NCI-H2227 (cell line): Measurements from ENCODE around the gene PPP2R2D.

Source experiments
- DNase-seq: peaks from one replicate; lab custom pipeline; 2025; ENCODE audit not compliant: unreplicated experiment; lab: John Stamatoyannopoulos, UW

The PPP2R2D gene

DNA sequence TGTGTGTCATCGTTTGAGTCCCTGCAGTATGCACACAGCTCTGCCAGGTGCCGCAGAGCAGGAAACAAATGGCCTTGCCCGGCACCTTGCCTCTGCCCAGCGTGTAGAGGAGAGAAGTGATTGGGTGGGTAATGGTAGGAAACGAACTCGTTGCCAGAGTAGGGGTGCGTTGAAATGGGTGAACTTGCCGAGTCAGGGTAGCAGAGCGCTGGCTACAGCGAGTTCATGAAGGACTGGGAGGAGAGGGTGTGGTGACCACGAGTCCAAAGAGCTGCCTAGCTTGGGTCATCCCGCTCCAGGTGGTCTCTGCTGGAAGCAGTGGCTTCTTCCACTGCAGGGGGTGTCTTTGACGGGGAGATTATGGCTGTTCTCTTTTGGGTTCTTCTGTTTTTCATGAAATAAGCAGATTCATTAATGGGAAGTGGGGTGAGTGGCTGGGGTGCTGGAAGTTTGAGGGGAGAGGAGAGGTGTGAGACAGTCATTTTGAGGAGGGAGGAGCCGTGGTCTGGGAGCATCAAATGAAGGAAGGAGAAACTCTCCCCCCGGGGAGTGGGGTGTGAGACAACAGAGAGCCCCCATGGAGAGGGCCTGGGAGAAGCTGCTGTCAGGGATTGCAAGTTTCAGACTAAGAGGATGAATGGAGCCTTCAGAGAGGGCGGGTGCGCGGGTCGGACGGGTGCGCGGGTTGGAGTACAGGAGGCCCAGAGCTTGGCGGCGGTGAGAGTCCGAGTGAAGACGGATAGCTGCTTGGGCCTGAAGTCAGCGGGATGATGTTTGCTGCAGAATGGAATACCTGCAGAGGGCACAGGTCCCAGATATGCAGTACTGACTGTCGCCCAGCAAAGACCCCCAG is 26.2 kb downstream of the PPP2R2D start:
- DNase-seq, result no peak

GRCh38 chr10:131928248-131929095 is 27.7 kb downstream of the PPP2R2D start:
- DNase-seq, result no peak

DNA sequence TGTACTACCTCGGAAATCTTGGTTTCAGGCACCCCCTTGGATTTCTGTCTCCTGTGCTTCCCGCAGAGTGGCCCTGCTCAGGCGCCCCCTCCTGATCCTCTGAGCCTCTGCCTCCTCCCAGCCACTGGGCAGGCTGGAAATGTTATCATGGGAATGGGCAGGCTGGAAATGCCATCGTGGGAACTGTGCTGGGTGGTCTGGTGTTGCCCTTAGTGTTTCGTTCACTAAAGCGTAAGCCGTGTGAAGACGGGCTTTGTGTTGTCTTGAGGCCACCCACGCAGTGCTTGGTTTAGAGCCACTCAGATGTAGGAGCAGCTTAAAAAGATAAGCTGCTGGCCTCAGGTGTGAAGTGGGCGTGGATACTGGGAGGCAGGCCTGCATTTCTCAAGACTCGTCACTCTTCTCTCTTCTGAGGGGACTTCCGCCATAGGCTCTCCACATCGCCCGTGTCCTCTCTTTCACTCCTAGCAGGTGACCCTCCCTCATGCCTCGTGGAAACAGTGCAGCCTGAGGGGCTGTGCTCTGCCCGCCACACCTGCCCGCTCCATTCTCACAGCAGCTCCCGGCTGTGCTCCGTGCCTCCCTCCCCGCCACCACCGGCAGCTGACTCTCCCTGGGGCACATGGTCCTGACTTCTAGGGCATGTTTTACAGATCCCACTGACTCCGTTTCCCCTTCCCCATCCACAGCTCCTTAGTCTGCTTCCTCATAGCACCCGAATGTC is 28.5 kb downstream of the PPP2R2D start:
- no peak for DNase-seq

DNA sequence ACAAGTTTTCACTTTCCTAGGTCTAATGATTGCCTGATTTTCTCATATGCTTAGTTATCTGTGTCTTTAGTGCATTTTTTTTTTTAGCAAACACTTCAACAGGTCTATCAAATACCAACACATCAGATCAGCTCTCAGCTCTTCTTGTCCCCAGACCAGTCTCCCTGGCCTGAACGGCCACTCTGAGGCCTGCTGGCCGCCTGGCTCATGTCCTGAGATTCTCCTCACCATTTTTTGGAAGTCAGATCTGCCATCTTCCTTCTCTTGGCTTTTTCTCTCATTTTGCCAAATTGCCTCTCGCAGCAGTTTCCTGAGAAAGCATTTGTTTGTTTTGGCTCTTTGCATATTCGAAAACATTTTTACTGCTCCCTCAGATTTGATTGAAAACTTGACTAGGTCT is 29.3 kb downstream of the PPP2R2D start:
- DNase-seq, result no peak

GRCh38 chr10:131930586-131931330 is 29.9 kb downstream of the PPP2R2D start:
- DNase-seq, result no peak

- no peak for DNase-seq
These were observed 31.2 kb downstream of the PPP2R2D start for GRCh38 chr10:131931981-131932380.

- no peak for DNase-seq
These were observed 32.3 kb downstream of the PPP2R2D start for GRCh38 chr10:131933016-131933695.

GRCh38 chr10:131933696-131934086 is 32.9 kb downstream of the PPP2R2D start:
- DNase-seq, result no peak

DNA sequence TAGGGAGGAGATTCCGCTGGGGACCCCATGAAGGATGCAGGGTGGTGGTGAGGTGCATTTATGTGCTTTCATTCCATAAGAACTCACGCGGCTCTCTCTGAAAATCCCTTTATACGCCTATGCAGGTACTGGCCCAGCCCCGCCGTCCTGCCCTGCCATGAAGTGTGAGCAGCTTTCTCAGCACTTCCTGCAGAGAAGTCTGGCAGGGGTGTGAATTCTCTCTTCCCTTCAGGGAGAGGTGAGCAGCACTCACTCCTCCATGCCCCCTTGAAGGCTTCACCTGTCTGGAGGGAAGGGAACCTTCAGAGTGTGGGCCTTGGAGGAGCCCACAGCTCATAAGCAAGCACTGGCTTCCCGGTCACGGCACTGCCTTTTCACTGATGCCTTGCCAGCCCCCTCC is 34.0 kb downstream of the PPP2R2D start:
- DNase-seq, result no peak

- DNase-seq, result no peak
These were observed 34.5 kb downstream of the PPP2R2D start for GRCh38 chr10:131935260-131935659.

DNA sequence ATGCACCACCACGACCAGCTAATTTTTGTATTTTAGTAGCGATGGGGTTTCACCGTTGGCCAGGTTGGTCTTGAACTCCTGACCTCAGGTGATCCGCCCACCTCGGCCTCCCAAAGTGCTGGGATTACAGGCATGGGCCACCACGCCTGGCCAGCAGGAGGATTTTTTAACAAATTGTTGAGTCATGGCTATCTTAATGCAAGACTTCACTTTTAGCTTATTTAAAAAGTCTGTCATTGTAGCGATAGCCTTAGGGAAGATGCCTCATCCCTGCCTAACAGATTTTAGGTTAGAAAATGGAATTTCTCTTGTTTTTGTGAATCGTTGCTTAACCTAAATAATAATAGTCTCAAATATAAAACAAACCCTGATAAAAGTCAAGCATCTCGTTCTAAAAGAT is 35.5 kb downstream of the PPP2R2D start:
- no peak for DNase-seq

GRCh38 chr10:131936736-131937135 is 35.9 kb downstream of the PPP2R2D start:
- no peak for DNase-seq

GRCh38 chr10:131937836-131938235 is 37.0 kb downstream of the PPP2R2D start:
- DNase-seq, result no peak

DNA sequence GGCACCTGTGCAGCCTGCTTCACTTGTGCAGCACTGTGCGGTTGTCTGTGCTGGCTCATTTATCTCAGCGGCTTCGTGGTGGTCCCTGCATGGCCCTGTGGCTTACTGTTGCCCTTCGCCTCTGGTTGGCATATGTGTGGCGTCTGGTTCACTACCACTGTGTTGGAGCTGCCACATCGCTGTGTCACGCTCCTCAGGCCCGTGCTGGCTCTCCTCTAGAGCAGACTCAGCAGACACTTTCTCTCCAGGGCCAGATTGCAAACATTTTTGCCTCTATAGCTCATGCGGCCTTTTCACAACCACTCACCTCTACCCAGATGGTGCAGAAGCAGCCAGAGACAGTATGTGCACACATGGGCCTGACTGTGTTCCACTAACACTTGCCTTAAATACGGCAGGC is 37.9 kb downstream of the PPP2R2D start:
- no peak for DNase-seq

GRCh38 chr10:131942455-131942854 is 41.6 kb downstream of the PPP2R2D start:
- no peak for DNase-seq

DNA sequence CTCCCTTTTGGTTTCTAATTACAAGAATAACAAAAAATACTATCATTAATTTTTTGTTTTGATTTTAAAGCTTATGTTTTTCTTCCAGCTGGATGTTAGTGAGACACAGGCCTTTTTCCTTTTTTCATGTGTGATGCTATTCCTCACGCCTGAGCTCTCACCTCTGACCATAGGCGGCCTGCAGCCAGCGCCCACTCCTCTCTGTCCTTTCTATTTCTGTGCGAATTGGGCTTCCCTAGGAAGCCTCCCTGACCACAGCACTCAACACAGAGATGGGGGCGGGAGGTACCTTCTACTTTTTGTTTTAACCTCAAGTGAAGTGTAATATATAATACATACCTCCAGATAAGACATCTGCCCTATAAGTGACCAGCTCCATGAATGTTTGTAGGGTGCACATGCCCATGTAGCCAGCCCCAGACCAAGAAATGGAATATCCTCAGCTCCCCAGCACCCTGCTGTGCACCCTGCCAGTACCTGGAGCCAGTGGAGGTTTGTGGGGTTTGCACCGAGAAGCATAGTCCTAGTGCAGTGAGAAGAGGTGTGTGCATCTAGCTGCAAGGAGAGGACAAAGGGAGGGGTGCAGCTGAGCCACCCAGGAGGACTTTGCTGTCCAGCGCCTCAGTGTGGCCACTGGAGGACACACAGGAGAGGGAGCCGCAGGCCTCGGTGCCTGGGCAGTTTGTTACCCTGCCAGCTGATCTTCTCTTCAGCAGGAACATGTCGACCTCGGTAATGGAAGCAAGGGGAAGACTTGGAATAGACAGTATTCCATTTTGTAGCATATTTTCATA is 42.4 kb downstream of the PPP2R2D start:
- no peak for DNase-seq

DNA sequence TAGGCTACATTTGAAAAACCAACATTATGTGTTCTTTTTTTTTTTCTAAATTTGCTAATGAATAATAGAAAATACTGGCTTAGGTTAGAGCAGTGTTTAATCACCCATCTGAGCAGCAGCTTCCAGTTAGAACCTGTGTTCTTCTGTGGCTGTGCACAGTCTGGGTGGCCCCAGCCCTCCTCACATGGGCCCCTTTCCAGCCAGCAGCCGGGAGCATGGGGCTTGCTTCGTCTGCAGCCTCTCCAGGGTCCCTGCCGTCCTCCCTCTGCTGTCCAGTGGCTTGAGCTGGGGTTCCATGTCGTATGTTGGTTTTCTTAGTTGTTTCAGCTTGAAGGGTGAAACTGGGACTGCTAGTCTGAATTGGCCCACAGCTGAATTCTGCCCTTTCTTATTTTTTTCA is 43.6 kb downstream of the PPP2R2D start:
- no peak for DNase-seq

- DNase-seq, result no peak
These were observed 44.3 kb downstream of the PPP2R2D start for GRCh38 chr10:131944976-131945695.

DNA sequence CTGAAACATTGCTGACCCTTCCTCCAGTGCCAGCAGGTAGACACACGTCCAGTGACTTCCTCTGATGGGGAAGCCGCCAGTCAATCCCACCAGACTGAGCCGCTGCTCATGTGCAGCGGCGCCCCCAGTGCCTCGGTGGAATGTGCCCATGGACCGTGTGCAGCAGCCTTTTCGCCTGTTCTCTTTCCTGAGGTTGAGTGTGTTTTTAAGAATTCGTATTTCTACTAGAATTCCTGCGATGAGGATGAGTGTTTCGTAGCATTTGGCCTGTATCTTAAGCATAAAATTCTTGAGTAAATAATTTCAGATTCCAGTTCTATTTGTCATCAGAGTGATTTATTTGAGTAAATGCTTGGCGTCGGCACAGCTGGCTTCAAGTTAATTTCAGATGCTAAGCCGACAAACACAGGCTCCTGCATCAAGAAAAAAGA is 45.5 kb downstream of the PPP2R2D start:
- no peak for DNase-seq
